OCI-LY3 (cell line): Measurements from ENCODE around the gene RRP7A.
"Not testable (repeated sequence)": the region's sequence is repeated elsewhere in the genome, so short reads cannot be mapped to it uniquely, and the experiment has no call there.

Source experiments
- H2AFZ ChIP-seq: fragments of 200-600, 300-600 bp; shearing (Covaris generic); 2 replicates; pipeline ENCODE4 v1.6.0; 2014; ENCODE audit warnings: antibody characterized with exemption, low read depth, low read length
- H3K27ac ChIP-seq: fragments of 200-600, 300-600 bp; sonication (generic); 2 replicates; pipeline ENCODE4 v1.5.1; 2014; ENCODE audit warnings: mild to moderate bottlenecking, low read length, moderate library complexity, mixed read lengths
- H3K27me3 ChIP-seq: fragments of 200-600, 300-600 bp; sonication (generic); 2 replicates; pipeline ENCODE4 v1.6.1; 2014; ENCODE audit warnings: low read depth, low read length, mixed read lengths
- H3K36me3 ChIP-seq: fragments of 200-600, 300-600 bp; sonication (generic); replicated peaks from 2 replicates; pipeline ENCODE3; 2014; ENCODE audit warnings: low read depth, low read length, mixed read lengths
- H3K4me1 ChIP-seq: fragments of 300-600, 200-600 bp; sonication (generic); 2 replicates; pipeline ENCODE4 v1.6.1; 2014; ENCODE audit warnings: low read length, mixed read lengths
- H3K4me2 ChIP-seq: fragments of 200-600, 300-600 bp; sonication (generic); 2 replicates; pipeline ENCODE4 v1.6.1; 2014; ENCODE audit warnings: low read length, mixed read lengths
- H3K4me3 ChIP-seq: fragments of 300-600, 200-600 bp; sonication (generic); 2 replicates; pipeline ENCODE4 v1.5.1; 2014; ENCODE audit warnings: antibody characterized with exemption, mild to moderate bottlenecking, low read length, moderate library complexity
- H3K79me2 ChIP-seq: fragments of 300-600, 200-600 bp; shearing (Covaris generic); 2 replicates; pipeline ENCODE4 v1.6.1; 2014; ENCODE audit warnings: mild to moderate bottlenecking, low read length, mixed read lengths
- H3K9ac ChIP-seq: fragments of 300-600, 200-600 bp; shearing (Covaris generic); 2 replicates; pipeline ENCODE4 v1.6.0; 2014; ENCODE audit warnings: mild to moderate bottlenecking, low read length, moderate library complexity
- H3K9me3 ChIP-seq: fragments of 200-600, 300-600 bp; shearing (Covaris generic); 2 replicates; pipeline ENCODE4 v1.6.1; 2014; ENCODE audit warnings: low read length, mixed read lengths; ENCODE audit not compliant: insufficient read depth
- H4K20me1 ChIP-seq: fragments of 200-600, 300-600 bp; sonication (generic); 2 replicates; pipeline ENCODE4 v1.6.1; 2016; ENCODE audit warnings: low read length, mixed read lengths; ENCODE audit not compliant: insufficient read depth
- EZH2phosphoT487 ChIP-seq: fragments of 200-600 bp; shearing (Covaris generic); IDR thresholded peaks from 2 replicates; pipeline ENCODE4 v1.6.1; 2018; ENCODE audit warnings: antibody characterized with exemption, mixed run types, low read depth
- TF ChIP-seq, protein P1 (sequence below): fragments of 200-600, 300-600 bp; sonication (generic); IDR thresholded peaks from 2 replicates; pipeline ENCODE4 v1.5.1; 2014; ENCODE audit warnings: antibody characterized with exemption, low read length, low read depth

Gene RRP7A

DNA sequence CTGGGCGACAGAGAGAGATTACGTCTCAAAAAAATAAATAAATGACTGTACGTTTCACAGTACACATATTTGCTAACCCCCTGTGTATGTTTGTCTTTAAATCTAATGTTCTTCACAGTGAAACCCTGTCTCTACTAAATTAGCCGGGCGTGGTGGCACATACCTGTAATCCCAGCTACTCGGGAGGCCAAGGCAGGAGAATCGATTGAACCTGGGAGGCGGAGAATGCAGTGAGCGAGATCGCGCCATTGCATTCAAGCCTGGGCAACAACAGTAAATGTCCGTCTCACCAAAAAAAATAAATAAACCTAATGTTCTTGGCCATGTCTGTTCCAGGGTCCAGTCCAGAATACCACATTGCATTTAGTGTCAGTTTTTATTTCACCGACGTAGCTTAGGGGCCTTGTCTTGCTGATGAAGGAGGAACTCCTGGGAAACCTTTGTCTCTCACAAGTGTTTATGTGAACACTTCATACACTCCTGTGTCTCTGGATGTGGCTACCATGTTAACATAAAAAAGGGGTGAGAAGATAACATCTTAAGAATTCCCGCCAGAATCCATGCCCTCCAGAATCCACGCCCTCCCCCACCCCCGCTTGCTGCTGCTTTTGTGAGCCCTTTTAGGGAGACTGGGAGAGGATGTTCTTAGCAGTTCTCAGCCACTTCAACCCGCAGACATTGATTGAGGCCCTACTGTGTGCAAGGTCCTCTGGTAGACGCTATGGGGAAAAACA, 29.2 kb upstream of the RRP7A start:
- H3K4me3 ChIP-seq: no peak overlapping the region
- TF ChIP-seq EZH2phosphoT487: no peak
- TF ChIP-seq, protein P1, sequence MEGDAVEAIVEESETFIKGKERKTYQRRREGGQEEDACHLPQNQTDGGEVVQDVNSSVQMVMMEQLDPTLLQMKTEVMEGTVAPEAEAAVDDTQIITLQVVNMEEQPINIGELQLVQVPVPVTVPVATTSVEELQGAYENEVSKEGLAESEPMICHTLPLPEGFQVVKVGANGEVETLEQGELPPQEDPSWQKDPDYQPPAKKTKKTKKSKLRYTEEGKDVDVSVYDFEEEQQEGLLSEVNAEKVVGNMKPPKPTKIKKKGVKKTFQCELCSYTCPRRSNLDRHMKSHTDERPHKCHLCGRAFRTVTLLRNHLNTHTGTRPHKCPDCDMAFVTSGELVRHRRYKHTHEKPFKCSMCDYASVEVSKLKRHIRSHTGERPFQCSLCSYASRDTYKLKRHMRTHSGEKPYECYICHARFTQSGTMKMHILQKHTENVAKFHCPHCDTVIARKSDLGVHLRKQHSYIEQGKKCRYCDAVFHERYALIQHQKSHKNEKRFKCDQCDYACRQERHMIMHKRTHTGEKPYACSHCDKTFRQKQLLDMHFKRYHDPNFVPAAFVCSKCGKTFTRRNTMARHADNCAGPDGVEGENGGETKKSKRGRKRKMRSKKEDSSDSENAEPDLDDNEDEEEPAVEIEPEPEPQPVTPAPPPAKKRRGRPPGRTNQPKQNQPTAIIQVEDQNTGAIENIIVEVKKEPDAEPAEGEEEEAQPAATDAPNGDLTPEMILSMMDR: no peak
- peak overlapping the region; percentile 37; the same call in 1 of the 2 replicates for H3K4me2 ChIP-seq
- no peaks in the 10 kb centered on the region for H3K9me3 ChIP-seq
- no peak overlapping the region for H3K27ac ChIP-seq
- peaks cover 5% of the 10 kb centered on the region for H3K27me3 ChIP-seq
- H2AFZ ChIP-seq: no peak overlapping the region
- H4K20me1 ChIP-seq: no peaks in the 10 kb centered on the region
- H3K79me2 ChIP-seq: no peaks in the 10 kb centered on the region
- no peak overlapping the region for H3K9ac ChIP-seq
- no peaks in the 10 kb centered on the region for H3K36me3 ChIP-seq
- H3K4me1 ChIP-seq: peaks cover 17% of the 10 kb centered on the region

DNA sequence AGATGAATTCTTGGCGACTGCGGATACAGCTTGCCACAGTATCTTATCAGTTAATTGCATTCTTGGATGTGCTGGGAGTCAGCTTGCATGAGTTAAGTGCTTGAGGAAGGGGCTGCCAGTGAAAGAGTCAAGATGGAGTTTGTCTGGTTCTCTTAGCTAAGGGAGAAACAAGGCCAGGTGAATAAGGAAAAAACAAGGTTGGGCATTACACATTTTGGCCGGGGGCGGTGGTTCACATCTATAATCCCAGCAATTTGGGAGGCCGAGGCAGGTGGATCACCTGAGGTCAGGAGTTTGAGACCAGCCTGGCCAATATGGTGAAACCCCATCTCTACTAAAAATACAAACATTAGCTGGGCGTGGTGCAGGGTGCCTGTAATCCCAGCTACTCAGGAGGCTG, 28.5 kb upstream of the RRP7A start:
- H3K36me3 ChIP-seq, H3K9me3 ChIP-seq, H3K9ac ChIP-seq, H3K4me2 ChIP-seq, H3K27ac ChIP-seq, H3K27me3 ChIP-seq, H3K79me2 ChIP-seq, H2AFZ ChIP-seq, H4K20me1 ChIP-seq, H3K4me3 ChIP-seq: not testable (repeated sequence)
- peaks cover 17% of the 10 kb centered on the region for H3K4me1 ChIP-seq

DNA sequence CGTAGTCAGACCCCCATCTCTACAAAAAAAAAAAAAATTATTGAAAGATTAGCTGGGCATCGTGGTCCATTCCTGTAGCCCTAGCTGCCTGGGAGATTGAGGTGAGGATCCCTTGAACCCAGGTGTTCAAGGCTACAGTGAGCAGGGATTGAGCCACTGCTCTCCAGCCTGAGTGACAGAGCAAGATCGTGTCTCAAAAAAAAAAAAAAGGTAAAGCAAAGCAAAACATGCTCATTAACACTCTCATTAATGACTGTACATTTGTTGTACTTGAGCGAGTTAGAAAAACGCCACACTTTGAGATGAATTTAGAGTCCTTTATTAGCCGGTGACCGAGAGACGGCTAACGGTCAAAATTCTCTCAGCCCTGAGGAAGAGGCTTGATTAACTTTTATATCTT, 28.0 kb upstream of the RRP7A start:
- TF ChIP-seq EZH2phosphoT487: no peak
- TF ChIP-seq, protein P1: no peak
- Histone ChIP-seq H3K4me3 (no peak overlapping the region), H3K36me3 (no peaks in the 10 kb centered on the region), H3K9me3 (no peaks in the 10 kb centered on the region), H3K27ac (no peak overlapping the region), H3K4me2 (no peak overlapping the region), H3K9ac (no peak overlapping the region), H2AFZ (no peak overlapping the region), H3K27me3 (no peaks in the 10 kb centered on the region), H4K20me1 (no peaks in the 10 kb centered on the region), H3K79me2 (no peaks in the 10 kb centered on the region), H3K4me1 (peaks cover 17% of the 10 kb centered on the region)

DNA sequence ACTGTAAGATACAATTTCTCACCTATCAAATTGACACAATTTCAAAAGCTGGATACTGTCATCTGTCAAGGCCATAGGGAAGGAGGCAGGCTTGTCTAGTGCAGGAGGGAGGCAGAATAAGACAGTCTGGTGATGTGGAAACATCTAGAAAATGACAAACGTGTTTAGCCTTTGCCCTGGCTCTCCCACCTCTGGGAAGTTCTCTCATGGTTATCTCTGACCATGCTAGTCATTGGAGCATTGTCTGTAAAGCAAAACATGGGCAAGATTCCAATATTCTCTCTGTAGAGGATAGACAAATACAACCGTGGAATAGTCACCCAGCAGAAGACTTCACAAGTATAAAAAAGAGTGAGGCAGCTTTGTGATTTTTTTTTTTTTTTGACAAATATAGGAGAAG, 25.1 kb upstream of the RRP7A start:
- no peak for TF ChIP-seq EZH2phosphoT487
- TF ChIP-seq, protein P1: no peak
- Histone ChIP-seq H3K4me1 (peaks cover 7% of the 10 kb centered on the region), H3K27me3 (no peaks in the 10 kb centered on the region), H3K27ac (no peak overlapping the region), H4K20me1 (no peaks in the 10 kb centered on the region), H3K36me3 (no peaks in the 10 kb centered on the region), H3K9ac (no peak overlapping the region), H3K4me3 (no peak overlapping the region), H3K9me3 (no peaks in the 10 kb centered on the region), H2AFZ (no peak overlapping the region), H3K79me2 (no peaks in the 10 kb centered on the region), H3K4me2 (no peak overlapping the region)

DNA sequence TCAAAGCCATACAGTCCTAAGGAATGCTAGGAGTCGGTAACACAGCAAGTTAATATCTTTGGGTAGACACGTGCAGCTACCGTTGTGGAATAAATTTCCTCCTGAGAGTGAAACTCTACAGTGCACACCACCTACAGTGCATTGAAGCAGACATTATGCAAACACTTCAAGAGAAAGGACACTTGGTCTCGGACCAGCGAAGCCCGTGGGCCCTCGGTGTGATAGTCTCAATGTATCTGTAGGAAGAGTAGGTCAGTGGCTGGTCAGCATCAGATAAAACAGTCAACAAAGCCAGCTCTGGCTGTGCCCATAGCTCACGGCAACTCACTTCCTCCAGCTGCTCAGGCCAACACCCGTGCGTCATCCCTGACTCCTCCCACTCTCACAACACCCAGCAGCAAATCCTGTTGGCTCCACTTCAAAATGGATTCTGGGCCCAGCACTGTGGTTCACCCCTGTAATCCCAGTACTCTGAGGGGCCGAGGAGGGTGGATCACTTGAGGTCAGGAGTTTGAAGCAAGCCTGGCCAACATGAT, 19.7 kb upstream of the RRP7A start:
- not testable (repeated sequence) for H3K9me3 ChIP-seq, H3K36me3 ChIP-seq, H4K20me1 ChIP-seq, H3K27me3 ChIP-seq, H3K79me2 ChIP-seq, H3K9ac ChIP-seq, H2AFZ ChIP-seq
- Histone ChIP-seq H3K4me3 (peak overlapping the region; percentile 16; the same call in 1 of the 2 replicates), H3K4me2 (peak overlapping the region; percentile 39), H3K4me1 (peaks cover 35% of the 10 kb centered on the region), H3K27ac (peak overlapping the region; percentile 23; the same call in 1 of the 2 replicates)

DNA sequence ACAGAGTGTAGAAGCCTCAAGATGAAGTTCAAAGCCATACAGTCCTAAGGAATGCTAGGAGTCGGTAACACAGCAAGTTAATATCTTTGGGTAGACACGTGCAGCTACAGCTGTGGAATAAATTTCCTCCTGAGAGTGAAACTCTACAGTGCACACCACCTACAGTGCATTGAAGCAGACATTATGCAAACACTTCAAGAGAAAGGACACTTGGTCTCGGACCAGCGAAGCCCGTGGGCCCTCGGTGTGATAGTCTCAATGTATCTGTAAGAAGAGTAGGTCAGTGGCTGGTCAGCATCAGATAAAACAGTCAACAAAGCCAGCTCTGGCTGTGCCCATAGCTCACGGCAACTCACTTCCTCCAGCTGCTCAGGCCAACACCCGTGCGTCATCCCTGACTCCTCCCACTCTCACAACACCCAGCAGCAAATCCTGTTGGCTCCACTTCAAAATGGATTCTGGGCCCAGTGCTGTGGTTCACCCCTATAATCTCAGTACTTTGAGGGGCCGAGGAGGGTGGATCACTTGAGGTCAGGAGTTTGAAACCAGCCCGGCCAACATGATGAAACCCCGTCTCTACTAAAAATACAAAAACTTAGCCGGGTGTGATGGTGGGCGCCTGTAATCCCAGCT, 17.7 kb upstream of the RRP7A start:
- Histone ChIP-seq H3K9ac (peak overlapping the region; percentile 51), H3K27ac (peak overlapping the region; percentile 50; the same call in 1 of the 2 replicates), H3K4me2 (peak overlapping the region; percentile 53), H3K4me3 (peak overlapping the region; percentile 49), H2AFZ (0 out of 2 replicates have a peak overlapping the region, but pooled peaks have one; percentile 29), H3K4me1 (peaks cover 45% of the 10 kb centered on the region)
- H3K27me3 ChIP-seq, H4K20me1 ChIP-seq, H3K36me3 ChIP-seq, H3K79me2 ChIP-seq, H3K9me3 ChIP-seq: not testable (repeated sequence)

DNA sequence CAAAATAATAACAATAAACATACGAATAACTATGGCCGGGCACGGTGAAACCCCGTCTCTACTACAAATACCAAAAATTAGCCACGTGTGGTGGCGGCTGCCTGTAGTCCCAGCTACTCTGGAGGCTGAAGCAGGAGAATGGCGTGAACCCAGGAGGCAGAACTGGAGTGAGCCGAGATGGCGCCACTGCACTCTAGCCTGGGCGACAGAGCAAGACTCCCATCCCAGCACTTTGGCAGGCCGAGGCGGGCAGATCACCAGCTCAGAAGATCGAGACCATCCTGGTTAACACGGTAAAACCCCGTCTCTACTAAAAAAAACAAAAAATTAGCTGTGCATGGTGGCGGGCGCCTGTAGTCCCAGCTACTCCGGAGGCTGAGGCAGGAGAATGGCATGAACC, 17.0 kb upstream of the RRP7A start:
- Histone ChIP-seq H3K27ac (0 out of 2 replicates have a peak overlapping the region, but pooled peaks have one; percentile 18), H3K4me1 (peaks cover 45% of the 10 kb centered on the region), H3K4me2 (peak overlapping the region; percentile 53), H3K4me3 (peak overlapping the region; percentile 49)
- H3K9ac ChIP-seq, H3K36me3 ChIP-seq, H3K27me3 ChIP-seq, H3K79me2 ChIP-seq, H4K20me1 ChIP-seq, H2AFZ ChIP-seq, H3K9me3 ChIP-seq: not testable (repeated sequence)
